8988T (cell line): ENCODE data around the gene MED13L.

Source experiments
- DNase-seq: peaks from one replicate; pipeline ENCODE4 v3.0.0; 2011

MED13L gene

GRCh38 chr12:116207274-116207673 lies 70.2 kb downstream of the MED13L start:
- no peak for DNase-seq

DNA sequence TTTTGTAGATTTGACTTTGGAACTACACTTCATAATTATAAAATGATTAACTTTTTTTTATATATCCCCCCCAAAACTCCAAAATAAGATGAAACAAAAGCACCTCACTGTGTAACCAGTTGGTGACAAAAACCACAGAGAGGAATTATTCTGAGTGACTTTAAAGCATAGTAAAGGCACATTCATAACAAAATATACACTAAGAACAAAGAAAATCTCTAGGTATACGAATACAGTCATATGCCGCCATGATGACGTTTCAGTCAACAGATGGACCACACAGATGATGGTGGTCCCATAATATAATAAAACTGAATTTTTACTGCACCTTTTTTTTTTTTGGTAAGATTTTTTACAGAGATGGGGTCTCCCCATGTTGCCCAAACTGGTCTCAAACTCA lies 70.7 kb downstream of the MED13L start:
- no peak for DNase-seq

DNA sequence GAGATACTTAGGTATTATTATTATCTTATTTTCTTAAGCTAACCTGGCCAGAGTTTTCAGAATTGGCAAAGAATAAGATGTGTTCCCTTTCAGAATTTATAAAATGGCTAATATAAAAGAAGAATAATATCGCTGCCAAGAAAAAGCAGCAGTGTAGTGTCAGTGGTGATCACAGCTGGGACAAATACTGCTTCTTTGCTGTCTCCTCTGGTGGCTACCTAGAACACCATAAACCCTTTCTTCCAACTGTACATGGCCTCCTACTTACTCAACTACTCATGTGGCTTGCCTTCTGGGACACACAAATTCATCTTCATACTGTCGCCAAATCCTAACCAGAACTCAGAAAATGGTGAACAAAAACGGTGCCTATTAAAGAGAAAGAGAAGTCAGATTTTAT lies 72.7 kb downstream of the MED13L start:
- no peak for DNase-seq

DNA sequence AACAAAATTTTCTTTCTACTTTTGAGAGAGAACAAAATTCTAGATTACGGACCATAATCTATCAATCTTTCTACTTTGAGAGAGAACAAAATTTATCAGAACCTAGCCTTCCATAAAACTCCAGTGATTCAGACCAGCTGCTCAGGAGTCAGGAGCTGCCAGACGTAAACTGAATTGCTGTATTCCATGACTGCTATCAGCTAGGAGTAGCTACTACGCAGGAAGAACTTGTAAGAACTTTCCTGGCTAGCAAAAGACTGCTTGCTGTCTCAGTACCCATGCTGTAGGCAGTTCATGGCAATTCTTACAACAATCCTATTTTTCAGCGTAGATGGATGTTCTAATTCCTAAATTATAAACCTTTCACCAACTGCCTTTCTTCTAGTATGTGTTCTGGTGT lies 73.3 kb downstream of the MED13L start:
- DNase-seq, result no peak

GRCh38 chr12:116202940-116203339 lies 74.6 kb downstream of the MED13L start:
- no peak for DNase-seq

DNA sequence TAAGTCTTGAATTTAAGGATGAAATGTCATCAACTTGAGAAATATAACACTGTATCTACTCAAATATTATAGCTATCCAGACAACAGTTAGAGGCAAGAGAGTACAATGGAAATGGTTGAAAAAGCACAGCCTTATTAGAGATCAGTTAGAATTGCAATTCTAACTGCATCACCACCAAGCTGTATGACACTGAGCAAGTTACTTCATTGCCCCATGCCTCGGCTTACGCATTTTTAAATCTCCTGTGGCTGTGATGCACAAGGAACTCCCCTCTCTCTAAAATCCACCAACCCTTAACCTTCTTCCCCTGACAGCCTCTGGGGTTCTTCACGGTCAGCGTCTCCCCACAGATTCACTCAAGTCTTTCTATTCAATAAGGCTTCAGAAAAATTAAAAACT lies 75.1 kb downstream of the MED13L start:
- no peak for DNase-seq

DNA sequence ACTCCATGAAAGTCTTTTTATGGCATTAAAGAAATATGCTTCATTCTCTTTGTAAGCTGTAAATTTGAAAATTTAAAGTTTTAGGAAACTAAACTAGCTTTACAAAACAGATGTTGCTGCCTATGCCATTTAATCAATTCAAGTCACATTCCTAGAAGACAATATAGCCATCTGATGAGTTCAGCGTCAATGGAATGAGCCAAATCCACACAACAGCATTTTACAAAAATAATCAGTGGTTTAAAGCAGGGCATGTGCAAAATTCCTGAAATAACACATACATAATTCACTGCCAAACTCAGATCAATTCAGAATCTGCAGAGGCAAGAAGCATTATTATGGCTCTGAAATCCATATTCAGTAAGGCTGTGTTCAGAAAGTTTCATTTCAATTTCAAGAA lies 75.6 kb downstream of the MED13L start:
- DNase-seq, result no peak

DNA sequence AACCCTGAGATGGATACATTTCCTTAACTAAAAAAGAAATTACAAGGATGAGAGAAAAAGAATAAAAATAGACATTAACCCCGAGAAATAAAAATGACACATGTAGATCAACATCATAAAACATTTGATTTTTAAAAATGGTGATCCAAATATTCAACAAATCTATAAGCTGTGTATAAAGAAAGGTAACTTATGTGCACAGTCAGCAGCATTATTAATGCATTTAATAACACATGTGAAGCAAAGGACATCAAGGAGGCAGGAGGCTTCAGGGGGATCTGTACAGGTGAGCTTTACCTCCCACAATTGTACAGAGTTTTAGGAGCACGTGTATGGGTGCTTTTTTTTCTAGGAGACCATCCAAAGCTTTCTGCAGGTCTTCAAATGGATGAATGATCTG lies 76.1 kb downstream of the MED13L start:
- no peak for DNase-seq

DNA sequence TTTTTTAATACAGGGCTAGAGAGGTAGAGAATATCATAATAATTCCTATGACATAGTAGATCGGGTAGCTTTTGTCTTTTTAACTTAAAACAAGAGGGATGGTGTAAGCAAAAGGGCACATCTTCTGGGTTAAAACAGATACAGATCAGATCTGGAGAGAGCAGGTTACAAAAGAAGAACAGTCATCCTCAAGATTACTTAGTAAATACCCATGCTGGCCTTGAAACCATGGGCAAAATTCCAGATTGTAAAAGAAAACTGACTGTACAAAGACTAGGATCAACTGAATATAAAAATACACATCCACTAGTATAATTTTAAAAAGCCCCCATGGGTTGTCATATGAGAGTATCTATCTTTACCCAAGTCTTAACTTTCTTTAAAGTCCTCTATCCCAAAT lies 76.7 kb downstream of the MED13L start:
- DNase-seq, result no peak

- no peak for DNase-seq
Measured at GRCh38 chr12:116199160-116199706, 78.3 kb downstream of the MED13L start.

DNA sequence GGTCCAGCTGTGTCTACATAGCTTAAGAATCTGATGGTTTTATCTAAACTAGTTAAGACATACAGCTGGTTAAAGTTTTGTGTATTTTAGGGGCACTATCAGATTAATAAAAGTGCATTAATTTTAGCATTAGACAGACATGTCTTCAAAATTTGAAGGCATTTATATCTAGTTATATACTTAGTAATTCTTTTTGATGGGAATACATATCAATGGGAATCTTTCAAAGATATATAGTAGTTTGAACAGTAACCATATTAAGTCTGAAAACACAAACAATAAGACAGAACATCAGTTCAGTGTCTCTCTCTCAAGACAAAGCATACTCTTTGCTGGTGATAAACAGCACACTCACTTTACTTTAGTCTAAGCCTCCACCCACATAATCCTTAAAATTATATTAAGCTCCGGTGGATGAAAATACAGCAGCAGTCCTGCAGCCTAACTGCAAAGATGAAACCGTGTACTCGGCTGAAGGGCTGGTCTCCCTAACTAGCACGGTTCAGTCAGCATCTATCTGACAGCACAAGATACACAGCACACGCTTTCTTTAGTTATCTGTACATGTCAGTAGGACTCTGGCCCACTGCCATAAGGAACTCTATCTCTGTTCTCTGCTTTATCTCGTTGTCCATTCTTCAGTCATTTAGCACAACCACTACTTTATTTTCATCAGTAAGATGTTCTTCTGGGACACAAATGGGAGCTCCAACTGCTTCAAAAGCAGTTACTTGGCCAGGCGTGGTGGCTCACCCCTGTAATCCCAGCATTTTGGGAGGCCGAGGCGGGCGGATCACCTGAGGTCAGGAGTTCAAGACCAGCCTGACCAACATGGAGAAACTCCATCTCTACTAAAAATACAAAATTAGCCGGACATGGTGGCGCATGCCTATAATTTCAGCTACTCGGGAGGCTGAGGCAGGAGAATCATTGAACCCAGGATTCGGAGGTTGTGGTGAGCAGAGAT lies 80.5 kb downstream of the MED13L start:
- DNase-seq, result no peak

DNA sequence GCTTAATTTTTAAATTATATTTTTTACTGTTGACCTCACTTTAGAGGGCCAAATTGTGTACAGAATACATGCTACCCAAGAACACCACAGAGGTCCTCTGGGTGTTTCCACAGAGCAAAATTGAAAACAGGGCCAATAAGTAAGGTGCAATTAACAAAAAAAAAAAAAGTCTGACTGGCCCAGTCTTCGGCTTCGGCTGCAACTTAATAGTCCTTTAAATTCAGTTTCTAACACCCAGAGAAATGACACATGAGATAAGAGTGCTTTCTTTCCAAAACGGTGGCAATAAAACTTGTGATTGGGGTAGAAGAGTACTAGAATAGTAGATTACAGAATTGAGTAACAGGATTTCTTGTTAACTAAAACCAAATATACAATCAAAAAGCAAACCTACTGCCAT lies 81.3 kb downstream of the MED13L start:
- DNase-seq, result no peak

- no peak for DNase-seq
Measured at GRCh38 chr12:116194935-116195431, 82.5 kb downstream of the MED13L start.

GRCh38 chr12:116189692-116190091 lies 87.8 kb downstream of the MED13L start:
- DNase-seq, result no peak

GRCh38 chr12:116188581-116188980 lies 88.9 kb downstream of the MED13L start:
- no peak for DNase-seq

GRCh38 chr12:116187151-116187511 lies 90.4 kb downstream of the MED13L start:
- DNase-seq, result no peak

DNA sequence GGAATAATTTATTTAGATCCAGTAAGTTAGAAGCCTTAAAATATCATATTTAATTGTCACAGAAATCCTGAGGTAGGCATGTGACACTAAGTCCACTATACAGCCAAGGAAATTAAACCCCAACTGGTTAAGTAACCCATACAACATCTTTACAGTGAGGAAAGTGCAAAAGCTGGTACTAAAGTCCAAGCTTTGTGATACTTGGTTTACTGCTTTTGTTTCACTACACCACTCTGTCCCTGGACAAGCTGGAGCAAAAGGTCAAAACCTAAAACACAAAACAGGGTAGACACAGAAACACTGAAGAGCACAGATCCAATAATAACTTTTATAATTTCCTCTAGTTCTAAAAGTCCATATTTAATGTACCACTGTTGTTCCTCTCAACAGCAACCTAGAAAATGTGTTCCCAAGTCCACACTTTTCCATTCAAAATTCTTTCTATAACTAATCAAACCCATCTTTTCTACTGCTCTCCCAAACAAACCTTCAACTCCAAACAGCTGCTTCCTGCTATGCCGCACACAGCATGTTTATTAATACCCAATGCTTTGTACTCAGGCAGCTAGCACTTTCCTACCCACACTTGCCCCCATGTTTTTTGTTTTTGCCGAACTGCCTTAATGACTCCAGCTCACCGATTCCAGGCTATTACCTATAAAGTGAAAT lies 90.9 kb downstream of the MED13L start:
- DNase-seq, result no peak

- no peak for DNase-seq
Measured at GRCh38 chr12:116184763-116185162, 92.7 kb downstream of the MED13L start.

GRCh38 chr12:116183741-116184141 lies 93.8 kb downstream of the MED13L start:
- DNase-seq, result no peak

- no peak for DNase-seq
Measured at GRCh38 chr12:116182359-116183063, 95.0 kb downstream of the MED13L start.

GRCh38 chr12:116180448-116180847 lies 97.0 kb downstream of the MED13L start:
- DNase-seq, result no peak

- DNase-seq, result no peak
Measured at GRCh38 chr12:116179384-116179783, 98.1 kb downstream of the MED13L start.

- no peak for DNase-seq
Measured at GRCh38 chr12:116177017-116177416, 100.5 kb downstream of the MED13L start.
